Mesenchymal stem cell (in vitro differentiated cells and primary cell): ENCODE data around the gene ORC1.
A peak's percentile ranks its signal among the peaks of the same experiment; 100 is the strongest.

Source experiments
- DNase-seq: peaks from one replicate; pipeline ENCODE4 v3.0.0-alpha.2; 2013
- H2AFZ ChIP-seq: one replicate; pipeline ENCODE4 v1.6.1; 2013; ENCODE audit warnings: low read depth, mild to moderate bottlenecking, control low read depth, inconsistent platforms, low read length, moderate library complexity
- H2AK5ac ChIP-seq: 2 replicates; pipeline ENCODE4 v1.6.1; 2013; ENCODE audit warnings: low read length, moderate library complexity, mild to moderate bottlenecking, inconsistent platforms; ENCODE audit not compliant: severe bottlenecking
- H2BK120ac ChIP-seq: one replicate; pipeline ENCODE4 v1.6.1; 2013; ENCODE audit warnings: low read depth, mild to moderate bottlenecking, inconsistent platforms, low read length, moderate library complexity
- H2BK12ac ChIP-seq, 2 experiments: one replicate each; pipeline ENCODE4 v1.6.1; 2013; ENCODE audit warnings: inconsistent platforms in 2 of 2, low read length in 2 of 2, mild to moderate bottlenecking in 2 of 2, moderate library complexity in 2 of 2, control low read depth in 1 of 2
- H2BK15ac ChIP-seq: one replicate; pipeline ENCODE4 v1.6.1; 2013; ENCODE audit warnings: mild to moderate bottlenecking, low read depth, inconsistent platforms; ENCODE audit not compliant: poor library complexity, severe bottlenecking
- H2BK5ac ChIP-seq: 2 replicates; pipeline ENCODE4 v1.6.1; 2013; ENCODE audit warnings: low read depth, mild to moderate bottlenecking, low read length, control low read depth, inconsistent platforms; ENCODE audit not compliant: poor library complexity, severe bottlenecking
- H3K14ac ChIP-seq, 2 experiments: one replicate each; pipeline ENCODE4 v1.6.1; 2013; ENCODE audit warnings: inconsistent platforms in 2 of 2, low read length in 2 of 2, control low read depth in 1 of 2, mild to moderate bottlenecking in 1 of 2, moderate library complexity in 1 of 2
- H3K18ac ChIP-seq, 2 experiments: one replicate each; pipeline ENCODE4 v1.6.1; 2013; ENCODE audit warnings: inconsistent platforms in 2 of 2, low read length in 2 of 2, control low read depth in 1 of 2, low read depth in 1 of 2, mild to moderate bottlenecking in 1 of 2
- H3K23ac ChIP-seq, 2 experiments: one replicate each; pipeline ENCODE4 v1.6.1; 2013; ENCODE audit warnings: inconsistent platforms in 2 of 2, low read length in 2 of 2, mild to moderate bottlenecking in 2 of 2, moderate library complexity in 2 of 2, control low read depth in 1 of 2
- H3K27ac ChIP-seq: 2 replicates; pipeline ENCODE4 v1.5.1; 2013; ENCODE audit warnings: mild to moderate bottlenecking, moderate library complexity, low read length, control low read depth, inconsistent platforms; ENCODE audit not compliant: poor library complexity, severe bottlenecking
- H3K27me3 ChIP-seq, 2 experiments: 2 replicates each; pipeline versions ENCODE4 v1.6.1 to v1.7.0; 2013; ENCODE audit warnings: low read length in 2 of 2, mild to moderate bottlenecking in 2 of 2, moderate library complexity in 2 of 2, control low read depth in 1 of 2, inconsistent platforms in 1 of 2; ENCODE audit not compliant: control insufficient read depth in 1 of 2, insufficient read depth in 1 of 2
- H3K36me3 ChIP-seq, 2 experiments: 2 replicates each; pipeline versions ENCODE4 v1.6.1 to v1.7.0; 2013; ENCODE audit warnings: low read length in 2 of 2, control low read depth in 1 of 2, inconsistent platforms in 1 of 2, low read depth in 1 of 2, mild to moderate bottlenecking in 1 of 2; ENCODE audit not compliant: insufficient read depth in 2 of 2, control insufficient read depth in 1 of 2
- H3K4ac ChIP-seq, 2 experiments: one replicate each; pipeline ENCODE4 v1.6.1; 2013; ENCODE audit warnings: inconsistent platforms in 2 of 2, low read length in 2 of 2, mild to moderate bottlenecking in 2 of 2, moderate library complexity in 2 of 2, control low read depth in 1 of 2, low read depth in 1 of 2
- H3K4me1 ChIP-seq: 2 replicates; pipeline ENCODE4 v1.6.1; 2013; ENCODE audit warnings: low read depth, low read length, control low read depth; ENCODE audit not compliant: control insufficient read depth, insufficient read depth
- H3K4me2 ChIP-seq: 2 replicates; pipeline ENCODE4 v1.6.1; 2013; ENCODE audit warnings: low read length, mild to moderate bottlenecking, inconsistent platforms; ENCODE audit not compliant: poor library complexity, severe bottlenecking
- H3K4me3 ChIP-seq, 2 experiments: 2 replicates each; pipeline versions ENCODE4 v1.5.1 to v1.7.0; 2013; ENCODE audit warnings: low read length in 2 of 2, mild to moderate bottlenecking in 2 of 2, control low read depth in 1 of 2, low read depth in 1 of 2; ENCODE audit not compliant: insufficient read depth in 1 of 2
- H3K79me1 ChIP-seq: replicated peaks from 2 replicates; pipeline ENCODE4 v1.6.1; 2013; ENCODE audit warnings: mild to moderate bottlenecking, control low read depth, low read length, inconsistent platforms; ENCODE audit not compliant: poor library complexity, severe bottlenecking
- H3K9ac ChIP-seq: 2 replicates; pipeline ENCODE4 v1.7.0; 2013; ENCODE audit warnings: mild to moderate bottlenecking, low read length, moderate library complexity
- H3K9me3 ChIP-seq: 2 replicates; pipeline ENCODE4 v1.7.0; 2013; ENCODE audit warnings: mild to moderate bottlenecking, low read length; ENCODE audit not compliant: control insufficient read depth
- H4K8ac ChIP-seq: one replicate; pipeline ENCODE4 v1.6.1; 2013; ENCODE audit warnings: inconsistent platforms, mild to moderate bottlenecking, low read length, moderate library complexity
- H4K91ac ChIP-seq: one replicate; pipeline ENCODE4 v1.6.1; 2013; ENCODE audit warnings: mild to moderate bottlenecking, low read length, inconsistent platforms
- WGBS: methylation state at CpG from one replicate; pipeline ENCODE4 v1.1.7; 2013; ENCODE audit warnings: mixed read lengths; 5-methylcytosine and 5-hydroxymethylcytosine counted together

Gene ORC1

GRCh38 chr1:52366517-52366827 lies 37.8 kb downstream of the ORC1 start:
- Histone ChIP-seq H3K4me3 (peak overlapping the region; percentile 88 to 94), H2BK120ac (no peak overlapping the region), H3K4ac (no peak overlapping the region), H3K27ac (no peak overlapping the region), H3K36me3 (peaks cover 16 to 22% of the 10 kb centered on the region in 2 experiments), H2BK5ac (no peak overlapping the region), H4K8ac (no peak overlapping the region), H3K79me1 (peaks cover 20% of the 10 kb centered on the region), H2BK15ac (no peak overlapping the region), H2BK12ac (no peak overlapping the region), H3K27me3 (no peaks in the 10 kb centered on the region), H3K14ac (no peak overlapping the region), H3K9ac (no peak overlapping the region), H4K91ac (no peak overlapping the region), H3K23ac (no peak overlapping the region), H3K18ac (no peak overlapping the region), H3K9me3 (no peaks in the 10 kb centered on the region), H3K4me1 (peaks cover 22% of the 10 kb centered on the region), H2AFZ (no peak overlapping the region), H3K4me2 (peak overlapping the region; percentile 27), H2AK5ac (no peak overlapping the region)
- 41% methylated on average over 8 of the region's 8 CpGs for WGBS
- no peak for DNase-seq

- H3K14ac ChIP-seq: peak within 1 kb of the TSS in 1 of 2 experiments; percentile 100
- peak within 1 kb of the TSS; percentile 38 for H2AK5ac ChIP-seq
- H3K4me1 ChIP-seq: peaks cover 22% of the 10 kb centered on the region
- peak within 1 kb of the TSS; percentile 98 for H4K91ac ChIP-seq
- H3K23ac ChIP-seq: peak within 1 kb of the TSS; percentile 67 to 94
- peak within 1 kb of the TSS; percentile 95 to 99 for H3K18ac ChIP-seq
- peak within 1 kb of the TSS; percentile 88 to 94 for H3K4me3 ChIP-seq
- peak within 1 kb of the TSS; percentile 99 to 100 for H3K4ac ChIP-seq
- peaks cover 25% of the 10 kb centered on the region for H3K79me1 ChIP-seq
- H2BK5ac ChIP-seq: peak within 1 kb of the TSS; percentile 81
- no peaks in the 10 kb centered on the region for H3K27me3 ChIP-seq
- DNase-seq: peak; percentile 98
- peak within 1 kb of the TSS; percentile 82 for H2BK15ac ChIP-seq
- H3K9me3 ChIP-seq: no peaks in the 10 kb centered on the region
- H2AFZ ChIP-seq: peak within 1 kb of the TSS; percentile 91
- H2BK120ac ChIP-seq: peak within 1 kb of the TSS; percentile 82
- peak within 1 kb of the TSS; percentile 87 for H3K4me2 ChIP-seq
- H2BK12ac ChIP-seq: peak within 1 kb of the TSS; percentile 29 to 57
- peak within 1 kb of the TSS; percentile 77 for H3K27ac ChIP-seq
- WGBS: under 1% methylated on average over 76 of the region's 92 CpGs
- peak within 1 kb of the TSS; percentile 92 for H3K9ac ChIP-seq
- peak within 1 kb of the TSS; percentile 93 for H4K8ac ChIP-seq
- peaks cover 22 to 27% of the 10 kb centered on the region in 2 experiments for H3K36me3 ChIP-seq
These were observed 38.3 kb downstream of the ORC1 start, which contains the start of gene CC2D1B for GRCh38 chr1:52365746-52366516. Gene CC2D1B (minus strand): TSS chr1:52366205. CDS start chr1:52364620, 1,585 bp downstream.

GRCh38 chr1:52365071-52365745 lies 39.0 kb downstream of the ORC1 start:
- Histone ChIP-seq H2BK12ac (peak overlapping the region; percentile 29 to 57), H3K27me3 (no peaks in the 10 kb centered on the region), H2AK5ac (peak overlapping the region; percentile 38), H2AFZ (peak overlapping the region; percentile 91), H3K4me3 (peak overlapping the region; percentile 88 to 94), H2BK120ac (peak overlapping the region; percentile 82), H3K36me3 (peaks cover 29 to 35% of the 10 kb centered on the region in 2 experiments), H4K91ac (peak overlapping the region; percentile 98), H2BK15ac (peak overlapping the region; percentile 82), H4K8ac (peak overlapping the region; percentile 93), H3K79me1 (peaks cover 32% of the 10 kb centered on the region), H3K23ac (peak overlapping the region; percentile 67 to 94), H3K4ac (peak overlapping the region; percentile 99 to 100), H3K9me3 (no peaks in the 10 kb centered on the region), H2BK5ac (no peak overlapping the region), H3K14ac (peak overlapping the region in 1 of 2 experiments; percentile 100), H3K4me1 (peaks cover 22% of the 10 kb centered on the region), H3K9ac (peak overlapping the region; percentile 92), H3K27ac (peak overlapping the region; percentile 77), H3K18ac (peak overlapping the region; percentile 95 to 99), H3K4me2 (peak overlapping the region; percentile 87)
- DNase-seq: peak; percentile 92
- 7% methylated on average over 22 of the region's 22 CpGs for WGBS

- peak overlapping the region in 1 of 2 experiments; percentile 23 for H2BK12ac ChIP-seq
- H3K23ac ChIP-seq: no peak overlapping the region
- H4K91ac ChIP-seq: no peak overlapping the region
- H3K36me3 ChIP-seq: peaks cover 37 to 43% of the 10 kb centered on the region in 2 experiments
- H2BK15ac ChIP-seq: no peak overlapping the region
- H3K4ac ChIP-seq: no peak overlapping the region
- peak overlapping the region; percentile 92 for H3K9ac ChIP-seq
- peak overlapping the region; percentile 12 for H4K8ac ChIP-seq
- peaks cover 40% of the 10 kb centered on the region for H3K79me1 ChIP-seq
- H3K27me3 ChIP-seq: no peaks in the 10 kb centered on the region
- H3K14ac ChIP-seq: no peak overlapping the region
- no peak overlapping the region for H2AFZ ChIP-seq
- peak overlapping the region in 1 of 2 experiments; percentile 88 for H3K4me3 ChIP-seq
- no peak overlapping the region for H2BK5ac ChIP-seq
- H3K18ac ChIP-seq: no peak overlapping the region
- H2AK5ac ChIP-seq: peak overlapping the region; percentile 24
- no peak overlapping the region for H3K27ac ChIP-seq
- H2BK120ac ChIP-seq: no peak overlapping the region
- WGBS: 88% methylated on average over 5 of the region's 5 CpGs
- H3K4me1 ChIP-seq: peaks cover 22% of the 10 kb centered on the region
- no peak for DNase-seq
- H3K9me3 ChIP-seq: no peaks in the 10 kb centered on the region
- peak overlapping the region; percentile 87 for H3K4me2 ChIP-seq
These were observed 39.9 kb downstream of the ORC1 start for GRCh38 chr1:52364235-52364839.
